Activated CD8-positive, alpha-beta memory T cell treated with anti-CD3 and anti-CD28 coated beads, Interleukin-2, amount 50 U/mL, for 4 hours (primary cell): ENCODE results near the gene JOSD2.

Experiments used
- DNase-seq: peaks from one replicate; pipeline ENCODE4 v3.0.0-alpha.2; 2020

Gene JOSD2

GRCh38 chr19:50512999-50513745, 2.2 kb upstream of the JOSD2 start:
- no peak for DNase-seq

GRCh38 chr19:50512112-50512998, 1.4 kb upstream of the JOSD2 start:
- no peak for DNase-seq

- no peak for DNase-seq
These were observed 307 bp downstream of the JOSD2 start for GRCh38 chr19:50510700-50511068.

GRCh38 chr19:50510121-50510670, 795 bp downstream of the JOSD2 start:
- no peak for DNase-seq

- no peak for DNase-seq
These were observed 1.6 kb downstream of the JOSD2 start for GRCh38 chr19:50509366-50509765.

GRCh38 chr19:50508843-50509190, 2.2 kb downstream of the JOSD2 start:
- no peak for DNase-seq

GRCh38 chr19:50507376-50507775, 3.6 kb downstream of the JOSD2 start:
- no peak for DNase-seq

GRCh38 chr19:50506700-50507099, 4.3 kb downstream of the JOSD2 start:
- no peak for DNase-seq

GRCh38 chr19:50505856-50506611, 5.0 kb downstream of the JOSD2 start:
- DNase-seq, result no peak

- DNase-seq, result no peak
These were observed 9.2 kb downstream of the JOSD2 start for GRCh38 chr19:50501568-50502475.

GRCh38 chr19:50501186-50501567, 9.8 kb downstream of the JOSD2 start:
- no peak for DNase-seq

GRCh38 chr19:50500753-50501151, 10.2 kb downstream of the JOSD2 start:
- DNase-seq, result no peak

GRCh38 chr19:50500060-50500752, 10.8 kb downstream of the JOSD2 start:
- DNase-seq, result no peak

GRCh38 chr19:50498219-50499056, 12.6 kb downstream of the JOSD2 start:
- DNase-seq, result no peak

GRCh38 chr19:50497022-50497405, 14.0 kb downstream of the JOSD2 start:
- DNase-seq, result no peak

- no peak for DNase-seq
These were observed 14.6 kb downstream of the JOSD2 start for GRCh38 chr19:50496189-50497021.

- DNase-seq, result no peak
These were observed 15.9 kb downstream of the JOSD2 start for GRCh38 chr19:50495020-50495531.

GRCh38 chr19:50494186-50495019, 16.6 kb downstream of the JOSD2 start:
- DNase-seq, result no peak
